ENCODE measurements around the gene CCDC69.

DNA sequence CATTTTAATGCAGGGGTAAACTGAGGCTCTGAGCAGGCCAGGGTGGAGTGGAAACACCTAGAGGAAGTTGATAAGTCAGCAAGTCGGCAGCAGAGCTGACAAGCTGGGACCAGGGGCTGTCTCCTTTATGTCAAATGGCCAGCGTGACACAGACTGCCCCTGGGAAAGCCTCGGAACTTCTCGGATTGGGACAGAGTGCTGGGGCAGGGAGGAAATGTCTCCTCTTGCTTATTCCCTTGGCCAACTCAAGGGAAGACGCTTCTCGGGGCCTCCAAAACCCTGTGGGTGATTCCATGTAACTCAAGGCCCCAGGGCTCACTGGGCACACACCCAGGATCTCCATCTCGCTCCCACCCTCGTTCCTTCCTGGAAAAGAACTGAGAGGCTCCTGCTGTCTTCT, 40.9 kb downstream of the CCDC69 start:
- TF ChIP-seq GATA2 (IDR thresholded peaks at IDR 0.05; ENCODE audit: low read depth, low read length): no peak
- no peak for TF ChIP-seq GATA3 (IDR thresholded peaks at IDR 0.05; ENCODE audit: low read depth, low read length)
